Measurements from ENCODE around the gene KCNC3. TPM values are rescaled to one million over a fixed set of nuclear protein-coding genes. Genes with fewer than 3 reads are reported as not detected.

Gene KCNC3
- polyA plus RNA-seq, 5 donors: 17.8 to 30.3 (median 25.2) TPM

DNA sequence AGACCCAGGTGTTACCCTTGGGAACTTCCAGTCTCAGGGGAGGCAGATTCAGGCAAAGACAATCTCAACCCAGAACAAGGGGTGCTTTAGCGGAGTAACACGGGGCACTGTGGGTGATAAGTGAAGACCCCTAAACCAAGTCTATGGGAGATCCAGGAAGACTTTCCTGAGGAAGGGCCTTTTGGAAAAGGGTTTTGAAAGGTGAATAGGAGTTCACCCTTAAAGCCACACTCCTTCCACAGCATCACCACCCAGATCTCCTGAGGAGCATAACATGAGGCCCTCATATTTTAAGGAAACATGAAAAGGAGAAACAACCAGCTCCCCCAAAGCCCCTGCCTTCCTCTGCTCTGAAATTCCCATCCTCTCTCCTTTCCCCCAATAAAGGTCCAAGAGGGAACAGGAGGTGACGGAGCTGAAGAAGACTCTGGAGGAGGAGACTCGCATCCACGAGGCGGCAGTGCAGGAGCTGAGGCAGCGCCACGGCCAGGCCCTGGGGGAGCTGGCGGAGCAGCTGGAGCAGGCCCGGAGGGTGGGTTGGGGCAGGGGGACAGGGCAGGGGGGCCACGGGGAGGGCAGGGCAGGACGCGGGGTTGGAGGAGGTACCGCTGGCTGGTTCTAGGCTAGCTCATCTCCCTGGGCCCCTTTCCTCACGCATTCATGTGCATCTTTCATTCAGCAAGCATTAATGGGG, 52.7 kb downstream of the KCNC3 start:
- DNase-seq: no peak

DNA sequence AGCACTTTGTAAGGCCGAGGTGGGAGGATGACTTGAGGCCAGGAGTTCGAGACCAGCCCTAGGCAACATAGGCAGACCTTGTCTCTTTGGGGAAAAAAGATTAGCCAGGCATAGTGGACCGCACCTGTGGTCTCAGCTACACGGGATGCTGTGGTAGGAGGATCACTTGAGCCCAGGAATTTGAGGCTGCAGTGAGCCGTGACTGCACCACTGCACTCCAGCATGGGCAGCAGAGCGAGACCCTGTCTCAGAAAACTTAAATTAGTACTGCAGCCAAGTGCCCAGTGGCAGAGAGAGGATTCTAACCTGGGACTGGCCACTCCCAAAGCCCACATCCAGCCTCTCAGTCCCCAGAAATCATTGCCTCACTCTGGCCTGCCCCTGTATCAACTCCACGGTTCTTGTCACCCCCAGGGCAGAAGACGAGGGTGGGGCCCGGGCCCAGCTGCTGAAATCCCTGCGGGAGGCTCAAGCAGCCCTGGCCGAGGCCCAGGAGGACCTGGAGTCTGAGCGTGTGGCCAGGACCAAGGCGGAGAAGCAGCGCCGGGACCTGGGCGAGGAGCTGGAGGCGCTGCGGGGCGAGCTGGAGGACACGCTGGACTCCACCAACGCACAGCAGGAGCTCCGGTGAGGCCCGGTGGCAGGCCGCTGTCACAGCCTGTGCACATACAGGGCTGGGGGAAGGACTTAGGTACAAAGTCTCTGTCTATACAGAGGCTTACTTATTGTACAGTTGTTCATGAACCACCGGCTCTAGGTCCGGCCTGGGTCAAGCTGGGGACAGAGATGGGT, 53.4 kb downstream of the KCNC3 start:
- DNase-seq: no peak

DNA sequence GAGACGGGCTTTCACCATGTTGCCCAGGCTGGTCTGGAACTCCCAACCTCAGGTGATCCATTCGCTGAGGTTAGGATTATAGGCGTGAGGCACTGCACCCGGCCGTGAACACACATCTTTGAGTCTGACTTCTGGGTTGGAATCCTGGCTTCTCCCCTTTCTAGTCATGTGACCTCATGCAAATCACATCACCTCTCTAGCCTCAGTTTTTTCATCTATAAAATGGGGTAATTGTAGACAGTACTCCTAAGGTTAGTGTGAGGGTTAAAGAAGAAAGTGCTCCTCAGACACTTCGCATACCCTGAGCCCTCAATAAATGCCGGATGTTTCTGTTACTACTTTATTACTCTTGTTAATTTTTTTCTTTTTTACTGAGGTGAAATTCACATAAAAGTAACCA, 55.4 kb downstream of the KCNC3 start:
- no peak for DNase-seq

DNA sequence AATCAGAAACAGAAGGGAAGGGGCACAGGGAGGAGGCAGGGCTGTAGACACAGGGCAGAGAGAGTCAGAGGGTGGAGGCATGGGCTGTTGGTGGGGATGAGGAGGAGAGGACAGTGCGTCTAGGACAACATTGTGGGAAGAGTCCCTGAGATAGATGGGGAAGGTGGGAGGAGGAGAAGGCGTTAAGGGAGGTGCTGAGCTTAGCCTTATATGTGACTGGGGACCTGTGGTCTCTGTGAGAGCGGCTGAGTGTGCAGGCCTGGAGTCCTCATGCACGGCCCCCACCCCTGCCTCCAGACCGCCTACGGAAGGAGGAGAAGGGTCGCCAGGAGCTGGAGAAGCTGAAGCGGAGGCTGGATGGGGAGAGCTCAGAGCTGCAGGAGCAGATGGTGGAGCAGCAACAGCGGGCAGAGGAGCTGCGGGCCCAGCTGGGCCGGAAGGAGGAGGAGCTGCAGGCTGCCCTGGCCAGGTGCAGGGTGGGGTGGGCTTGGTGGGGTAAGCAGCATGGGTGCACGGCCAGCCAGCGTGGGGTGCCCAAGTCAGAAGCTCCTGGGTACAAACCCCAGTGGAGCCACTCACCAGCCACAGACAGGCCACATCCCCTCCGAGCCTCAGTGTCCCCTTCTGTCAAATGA, 56.8 kb downstream of the KCNC3 start:
- no peak for DNase-seq

DNA sequence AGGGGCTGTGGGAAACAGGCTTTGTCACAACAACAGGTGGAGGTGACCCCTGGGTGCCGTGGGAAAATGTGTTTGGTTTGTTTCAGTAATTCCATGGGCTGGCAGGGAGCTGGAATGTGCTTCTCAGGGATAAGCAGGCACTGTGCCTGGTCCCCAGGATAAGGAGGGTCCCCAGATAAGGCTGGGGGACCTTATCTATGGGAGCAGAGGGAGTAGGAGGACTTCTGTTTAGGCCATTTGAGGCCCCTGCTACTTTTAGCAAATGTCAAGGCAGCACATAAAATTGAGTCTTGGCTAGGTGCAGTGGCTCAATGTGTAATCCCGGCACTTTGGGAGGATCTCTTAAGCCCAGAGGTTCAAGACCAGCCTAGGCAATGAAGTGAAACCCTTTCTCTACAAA, 59.5 kb downstream of the KCNC3 start:
- DNase-seq: no peak

DNA sequence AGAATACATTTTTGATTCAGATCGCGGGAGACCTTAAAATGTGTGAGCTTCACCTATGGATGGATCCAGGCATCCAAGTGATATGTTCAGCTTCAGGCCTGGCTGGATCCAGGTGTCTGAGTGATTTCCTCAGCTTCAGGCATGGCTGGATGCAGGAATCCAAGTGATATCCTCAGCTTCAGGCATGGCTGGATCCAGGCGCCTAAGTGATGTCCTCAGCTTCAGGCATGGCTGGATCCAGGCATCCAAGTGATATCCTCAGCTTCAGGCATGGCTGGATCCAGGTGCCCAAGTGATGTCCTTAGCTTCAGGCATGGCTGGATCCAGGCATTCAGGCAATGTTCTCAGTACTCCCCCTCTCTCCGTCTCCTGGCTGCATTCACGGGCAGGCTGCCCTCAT, 60.7 kb downstream of the KCNC3 start:
- DNase-seq: no peak

DNA sequence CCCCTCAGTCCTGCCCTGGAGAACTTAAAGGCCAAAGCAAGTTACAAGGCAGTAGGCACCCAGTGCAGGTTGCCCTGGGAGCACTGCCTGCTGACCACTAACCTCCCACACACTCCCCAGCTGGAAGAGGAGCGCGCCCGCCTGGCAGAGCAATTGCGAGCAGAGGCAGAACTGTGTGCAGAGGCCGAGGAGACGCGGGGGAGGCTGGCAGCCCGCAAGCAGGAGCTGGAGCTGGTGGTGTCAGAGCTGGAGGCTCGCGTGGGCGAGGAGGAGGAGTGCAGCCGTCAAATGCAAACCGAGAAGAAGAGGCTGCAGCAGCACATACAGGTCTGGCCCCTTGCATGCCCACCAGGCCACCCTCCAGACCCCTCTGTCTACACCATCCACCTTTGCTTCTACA, 61.1 kb downstream of the KCNC3 start:
- DNase-seq: no peak

DNA sequence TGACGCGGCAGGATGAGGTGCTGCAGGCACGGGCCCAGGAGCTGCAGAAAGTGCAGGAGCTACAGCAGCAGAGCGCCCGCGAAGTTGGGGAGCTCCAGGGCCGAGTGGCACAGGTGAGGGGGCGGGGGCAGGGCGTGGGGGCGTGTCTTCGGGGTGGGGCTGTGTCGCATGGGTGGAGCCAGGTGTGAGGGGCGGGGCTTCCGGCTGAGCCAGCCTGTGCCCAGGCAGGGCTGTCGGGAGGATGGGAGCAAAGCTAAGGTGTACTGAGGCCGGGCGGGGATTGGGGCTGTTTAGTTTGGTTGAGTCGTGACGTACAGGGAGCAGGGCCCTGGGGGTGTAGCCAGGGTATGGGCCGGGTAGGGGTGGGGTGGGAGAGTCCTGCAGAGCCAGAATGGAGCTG, 62.3 kb downstream of the KCNC3 start:
- no peak for DNase-seq

DNA sequence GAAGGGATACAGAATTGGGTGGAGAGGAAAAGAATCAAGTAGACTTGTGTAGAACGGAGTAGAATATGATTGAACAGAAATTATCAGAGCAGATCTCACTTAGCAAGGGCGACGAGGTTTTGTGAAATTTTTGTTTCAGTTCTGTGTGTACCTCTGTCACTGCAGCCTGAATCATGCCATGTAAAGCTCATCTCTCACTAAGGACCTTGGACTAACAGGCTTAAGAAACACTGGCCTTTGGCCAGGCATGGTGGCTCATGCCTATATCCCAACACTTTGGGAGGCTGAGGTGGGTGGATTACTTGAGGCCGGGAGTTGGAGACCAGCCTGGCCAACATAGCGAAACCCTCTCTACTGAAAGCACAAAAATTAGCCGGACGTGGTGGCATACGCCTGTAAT, 63.1 kb downstream of the KCNC3 start:
- DNase-seq: no peak

DNA sequence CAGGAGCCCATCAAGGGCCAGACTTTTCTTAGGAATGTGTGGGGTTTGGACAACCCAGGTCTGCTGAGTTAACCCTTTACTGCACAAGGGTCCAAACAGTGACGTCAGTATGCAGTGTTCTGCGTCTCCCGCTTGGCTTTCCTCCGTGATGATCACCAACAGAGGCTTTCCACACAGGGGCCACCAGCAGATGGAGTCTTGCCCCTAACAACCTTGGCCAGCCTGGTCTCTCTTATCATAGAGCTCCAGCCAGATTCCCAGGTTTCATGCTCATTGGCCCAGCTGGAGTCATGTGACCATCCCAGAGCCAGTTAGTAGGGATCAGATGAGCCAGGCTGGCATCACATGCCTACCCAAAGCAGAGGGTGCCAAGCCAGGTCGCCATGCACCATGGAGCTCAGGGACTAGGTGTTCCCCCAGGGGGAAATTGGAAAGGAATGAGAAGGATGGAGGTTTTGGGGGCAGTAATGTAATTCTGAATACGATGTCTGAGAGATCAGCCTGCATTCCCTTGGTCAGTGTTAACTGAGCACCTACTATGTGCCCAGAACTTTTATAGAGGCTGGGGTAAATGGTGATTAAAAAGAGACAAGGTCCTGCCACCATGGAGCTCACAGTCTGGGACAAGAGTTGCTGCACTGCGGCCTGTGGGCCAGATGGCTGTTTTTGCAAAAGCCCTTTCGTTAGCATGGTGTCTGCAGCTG, 64.5 kb downstream of the KCNC3 start:
- DNase-seq: no peak

DNA sequence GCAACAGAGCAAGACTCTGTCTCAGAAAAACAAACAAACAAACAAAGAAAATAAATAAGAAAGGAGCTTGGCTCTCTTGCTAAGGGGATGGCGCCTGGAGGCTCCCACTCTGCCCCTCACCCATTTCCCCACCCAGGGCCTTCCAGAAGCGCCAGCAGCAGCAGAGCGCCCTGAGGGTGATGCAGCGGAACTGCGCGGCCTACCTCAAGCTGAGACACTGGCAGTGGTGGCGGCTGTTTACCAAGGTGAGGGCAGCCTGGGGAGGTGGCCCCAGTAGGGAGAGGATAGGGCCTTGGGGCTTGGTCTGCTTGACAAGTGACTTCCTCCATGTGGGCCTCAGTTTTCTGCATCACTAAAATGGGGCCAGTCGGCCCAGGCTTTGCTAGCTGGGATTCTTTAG, 66.0 kb downstream of the KCNC3 start:
- no peak for DNase-seq

Other genes with a start within 250 kb of the KCNC3 start
- gene IZUMO2, start 166.1 kb downstream of the KCNC3 start, polyA plus RNA-seq (ENCODE audit: insufficient read depth in 1 of 5, insufficient read length in 5 of 5, low replicate concordance in 1 of 5): 1 to 10 TPM in 3 of 5 donors, under 1 TPM in 2; 0.87 to 1.5 (median 1.2) TPM
- gene MYH14, start 125.8 kb downstream of the KCNC3 start, polyA plus RNA-seq (ENCODE audit: insufficient read depth in 1 of 5, insufficient read length in 5 of 5, low replicate concordance in 1 of 5): 10 to 100 TPM; 30.6 to 77.6 (median 45.7) TPM
- gene NAPSA, start 36.3 kb upstream of the KCNC3 start, polyA plus RNA-seq (ENCODE audit: insufficient read depth in 1 of 5, insufficient read length in 5 of 5, low replicate concordance in 1 of 5): 10 to 100 TPM; 21.8 to 46.6 (median 36.0) TPM
- 10 to 100 TPM; 24.1 to 45.1 (median 30.3) TPM for gene NR1H2, start 47.1 kb upstream of the KCNC3 start, polyA plus RNA-seq (ENCODE audit: insufficient read depth in 1 of 5, insufficient read length in 5 of 5, low replicate concordance in 1 of 5)
- 10 to 100 TPM; 23.6 to 37.1 (median 29.6) TPM for gene POLD1, start 55.0 kb upstream of the KCNC3 start, polyA plus RNA-seq (ENCODE audit: insufficient read depth in 1 of 5, insufficient read length in 5 of 5, low replicate concordance in 1 of 5)
- gene SPIB, start 89.6 kb upstream of the KCNC3 start, polyA plus RNA-seq (ENCODE audit: insufficient read depth in 1 of 5, insufficient read length in 5 of 5, low replicate concordance in 1 of 5): under 1 TPM; 0.19 to 0.56 (median 0.43) TPM
- gene MYBPC2, start 103.5 kb upstream of the KCNC3 start, polyA plus RNA-seq (ENCODE audit: insufficient read depth in 1 of 5, insufficient read length in 5 of 5, low replicate concordance in 1 of 5): 1 to 10 TPM in 1 of 5 donors, under 1 TPM in 4; 0.08 to 2.9 (median 0.36) TPM
- 100 to 1,000 TPM in 1 of 5 donors, 10 to 100 TPM in 4; 64.4 to 124 (median 87.2) TPM for gene EMC10, start 147.1 kb upstream of the KCNC3 start, polyA plus RNA-seq (ENCODE audit: insufficient read depth in 1 of 5, insufficient read length in 5 of 5, low replicate concordance in 1 of 5)
- 1 to 10 TPM; 3.4 to 5.3 (median 4.6) TPM for gene GARIN5A, start 147.5 kb upstream of the KCNC3 start, polyA plus RNA-seq (ENCODE audit: insufficient read depth in 1 of 5, insufficient read length in 5 of 5, low replicate concordance in 1 of 5)
- 10 to 100 TPM; 12.2 to 35.2 (median 19.5) TPM for gene JOSD2, start 181.8 kb upstream of the KCNC3 start, polyA plus RNA-seq (ENCODE audit: insufficient read depth in 1 of 5, insufficient read length in 5 of 5, low replicate concordance in 1 of 5)
- 1 to 10 TPM in 3 of 5 donors, under 1 TPM in 2; 0.60 to 2.2 (median 1.7) TPM for gene ASPDH, start 184.5 kb upstream of the KCNC3 start, polyA plus RNA-seq (ENCODE audit: insufficient read depth in 1 of 5, insufficient read length in 5 of 5, low replicate concordance in 1 of 5)
- gene LRRC4B, start 239.1 kb upstream of the KCNC3 start, polyA plus RNA-seq (ENCODE audit: insufficient read depth in 1 of 5, insufficient read length in 5 of 5, low replicate concordance in 1 of 5): 10 to 100 TPM in 3 of 5 donors, 1 to 10 TPM in 2; 7.8 to 20.8 (median 10.9) TPM